Fibroblast of mammary gland (primary cell): ENCODE results near the gene MICAL2.

ENCODE experiments used
- DNase-seq: peaks from one replicate; pipeline ENCODE4 v3.0.0-alpha.2; 2010; ENCODE audit warnings: low read depth
- H3K4me3 ChIP-seq: 2 replicates; pipeline ENCODE4 v1.5.1; 2011; ENCODE audit warnings: low read depth, mild to moderate bottlenecking, low read length, moderate library complexity; ENCODE audit not compliant: control insufficient read depth
- CTCF ChIP-seq: conservative IDR thresholded peaks from 2 replicates; pipeline ENCODE4 v1.5.1; 2011; ENCODE audit warnings: low read depth, low read length, inconsistent platforms; ENCODE audit not compliant: control insufficient read depth, insufficient read depth

Gene MICAL2

GRCh38 chr11:12113294-12113693 lies 2.9 kb downstream of the MICAL2 start:
- H3K4me3 ChIP-seq = no peak overlapping the region
- no peak for DNase-seq
- no peak for TF ChIP-seq CTCF

GRCh38 chr11:12114193-12115033 lies 4.0 kb downstream of the MICAL2 start:
- DNase-seq = peak; percentile 52
- TF ChIP-seq CTCF = no peak

GRCh38 chr11:12116425-12117032 lies 6.1 kb downstream of the MICAL2 start:
- H3K4me3 ChIP-seq = no peak overlapping the region
- DNase-seq = no peak
- no peak for TF ChIP-seq CTCF

More at GRCh38 chr11:12114193-12115033, 4.0 kb downstream of the MICAL2 start:
- H3K4me3 ChIP-seq = no peak overlapping the region

- DNase-seq = peak; percentile 45
- TF ChIP-seq CTCF = no peak
- H3K4me3 ChIP-seq = no peak overlapping the region
Observed at GRCh38 chr11:12117200-12117599, 6.8 kb downstream of the MICAL2 start.

GRCh38 chr11:12117611-12118010 lies 7.2 kb downstream of the MICAL2 start:
- no peak overlapping the region for H3K4me3 ChIP-seq
- no peak for TF ChIP-seq CTCF
- DNase-seq = no peak

- no peak for DNase-seq
- TF ChIP-seq CTCF = peak; percentile 10
- no peak overlapping the region for H3K4me3 ChIP-seq
Observed at GRCh38 chr11:12118949-12119348, 8.6 kb downstream of the MICAL2 start.
